Right renal cortex interstitium (tissue), 3 donors: ENCODE data around the gene FAM83G. TPM values are rescaled to one million over a fixed set of nuclear protein-coding genes. Genes with fewer than 3 reads are reported as not detected.
A peak's percentile ranks its signal among the peaks of the same experiment; 100 is the strongest.

Experiments used
- DNase-seq, 3 donors: peaks; one replicate each; pipeline ENCODE4 v3.0.0-alpha.2; 2013; ENCODE audit warnings: low read depth in 3 of 3, low spot score in 2 of 3
- polyA plus RNA-seq, 3 donors: library from polyadenylated mRNA; unstranded; fragments of 120-200 nt; gene quantifications; one replicate each; pipeline ENCODE4 v1.2.1, GENCODE V29; 2013; ENCODE audit not compliant: insufficient read length in 3 of 3

Gene FAM83G
- polyA plus RNA-seq, 3 donors, result 5.8 to 7.1 (median 5.9) TPM

DNA sequence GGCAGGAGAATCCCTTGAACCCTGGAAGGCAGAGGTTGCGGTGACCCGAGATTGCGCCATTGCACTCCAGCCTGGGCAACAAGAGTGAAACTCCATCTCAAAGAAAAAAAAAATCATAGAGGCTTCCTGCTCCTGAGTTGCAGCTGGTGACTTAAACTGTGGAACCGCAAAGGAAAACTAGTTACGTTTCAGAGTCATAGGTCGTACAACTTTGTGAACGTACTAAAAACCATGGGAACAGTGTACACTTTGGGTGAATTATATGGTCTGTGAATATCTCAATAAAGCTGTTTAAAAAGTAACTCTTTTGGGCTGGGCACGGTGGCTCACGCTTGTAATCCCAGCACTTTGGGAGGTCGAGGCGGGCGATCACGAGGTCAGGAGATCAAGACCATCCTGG, 29.0 kb downstream of the FAM83G start:
- DNase-seq, result no peak

DNA sequence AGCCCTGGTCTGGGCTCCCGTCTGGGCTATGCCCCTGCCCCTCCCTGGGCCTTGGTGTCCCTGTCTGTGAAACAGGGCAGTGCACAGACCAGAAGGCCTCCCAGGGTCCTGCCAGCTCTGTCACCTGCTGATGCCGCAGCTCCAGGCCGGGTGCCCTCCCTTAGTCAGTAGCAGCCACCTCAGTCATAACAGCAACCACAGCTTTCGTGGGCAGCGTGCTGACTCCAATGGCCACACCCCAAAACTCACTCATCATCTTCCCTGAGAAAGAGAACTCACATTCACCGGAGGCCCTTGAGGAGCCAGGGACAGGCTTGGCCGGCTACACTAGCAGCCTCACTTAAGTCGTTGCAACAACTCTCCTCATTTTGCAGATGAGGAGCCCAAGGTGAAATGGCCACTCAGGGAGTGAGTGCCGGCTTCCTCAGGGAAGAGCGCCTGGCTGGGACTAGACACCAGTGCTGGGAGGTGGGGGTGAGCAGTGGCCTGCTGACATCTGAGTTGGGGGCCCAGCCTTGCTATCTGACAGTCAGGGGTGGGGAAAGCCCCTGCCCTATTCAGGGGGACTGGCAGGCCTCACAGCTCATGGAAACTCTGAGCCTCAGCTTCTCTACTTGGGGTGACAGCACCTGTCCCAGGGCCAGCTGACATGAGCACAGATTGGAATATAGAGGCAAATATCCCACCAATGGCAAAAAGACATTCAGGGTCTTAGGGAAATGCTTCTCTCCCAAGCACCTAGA, 30.0 kb downstream of the FAM83G start:
- no peak for DNase-seq

DNA sequence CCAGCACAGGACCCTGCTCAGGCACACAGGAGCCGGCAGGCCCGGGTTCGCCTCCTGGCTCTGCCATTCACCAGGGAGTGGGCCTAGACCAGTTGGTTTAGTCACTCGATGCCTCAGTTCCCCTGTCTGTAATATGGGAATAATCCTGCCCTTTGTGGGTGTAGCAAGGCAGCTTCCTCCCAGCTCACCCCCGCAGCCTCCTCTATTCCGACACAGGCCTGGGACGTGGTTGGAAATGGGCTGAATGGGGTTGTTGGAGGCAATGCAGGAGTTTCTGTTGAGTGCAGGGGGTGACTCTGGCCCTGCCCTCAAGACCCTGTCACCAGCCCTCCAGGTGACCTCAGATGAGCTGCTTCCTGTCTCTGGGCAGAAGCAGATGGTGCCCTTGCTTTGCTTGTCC, 32.8 kb downstream of the FAM83G start:
- no peak for DNase-seq

DNA sequence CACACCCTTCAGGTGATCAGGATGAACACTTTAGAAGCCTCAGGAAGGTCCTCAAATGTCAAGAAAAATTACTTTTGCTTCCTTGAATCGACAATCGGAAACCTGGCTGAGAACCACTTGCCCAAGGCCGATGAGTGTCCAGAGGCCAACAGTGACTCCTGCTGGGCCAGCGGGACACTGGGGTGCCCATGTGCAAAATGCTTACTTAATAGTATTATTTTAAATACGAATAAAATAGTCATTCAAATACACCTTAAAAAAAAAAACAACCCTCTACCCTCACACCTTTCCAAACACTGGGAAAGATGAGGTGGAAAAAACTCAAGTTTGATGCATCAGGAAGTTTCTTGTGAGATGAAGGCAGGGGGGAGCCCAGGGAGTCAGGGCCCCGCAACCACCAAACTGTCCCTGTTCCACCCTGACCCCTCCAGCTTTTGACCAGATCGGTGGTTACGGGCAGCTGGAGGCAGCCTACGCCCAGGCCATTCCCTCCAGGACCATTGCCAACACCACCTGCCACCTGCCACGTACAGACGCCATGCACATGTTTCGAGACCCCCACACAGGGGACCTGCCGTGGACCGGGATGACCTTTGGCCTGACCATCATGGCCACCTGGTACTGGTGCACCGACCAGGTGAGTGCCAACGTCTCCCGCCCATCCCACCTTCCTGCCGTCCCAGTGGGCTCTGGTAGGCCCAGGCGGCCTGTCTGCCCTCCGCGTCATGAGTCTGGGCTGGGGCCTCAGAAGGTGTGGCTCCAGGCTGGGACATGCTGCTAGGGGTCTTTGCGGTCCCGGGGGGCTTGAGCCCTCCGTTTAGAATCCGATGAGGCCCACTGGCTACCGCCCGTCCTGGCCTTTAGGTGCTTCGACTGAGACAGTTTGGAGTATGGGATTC, 33.7 kb downstream of the FAM83G start:
- no peak for DNase-seq

DNA sequence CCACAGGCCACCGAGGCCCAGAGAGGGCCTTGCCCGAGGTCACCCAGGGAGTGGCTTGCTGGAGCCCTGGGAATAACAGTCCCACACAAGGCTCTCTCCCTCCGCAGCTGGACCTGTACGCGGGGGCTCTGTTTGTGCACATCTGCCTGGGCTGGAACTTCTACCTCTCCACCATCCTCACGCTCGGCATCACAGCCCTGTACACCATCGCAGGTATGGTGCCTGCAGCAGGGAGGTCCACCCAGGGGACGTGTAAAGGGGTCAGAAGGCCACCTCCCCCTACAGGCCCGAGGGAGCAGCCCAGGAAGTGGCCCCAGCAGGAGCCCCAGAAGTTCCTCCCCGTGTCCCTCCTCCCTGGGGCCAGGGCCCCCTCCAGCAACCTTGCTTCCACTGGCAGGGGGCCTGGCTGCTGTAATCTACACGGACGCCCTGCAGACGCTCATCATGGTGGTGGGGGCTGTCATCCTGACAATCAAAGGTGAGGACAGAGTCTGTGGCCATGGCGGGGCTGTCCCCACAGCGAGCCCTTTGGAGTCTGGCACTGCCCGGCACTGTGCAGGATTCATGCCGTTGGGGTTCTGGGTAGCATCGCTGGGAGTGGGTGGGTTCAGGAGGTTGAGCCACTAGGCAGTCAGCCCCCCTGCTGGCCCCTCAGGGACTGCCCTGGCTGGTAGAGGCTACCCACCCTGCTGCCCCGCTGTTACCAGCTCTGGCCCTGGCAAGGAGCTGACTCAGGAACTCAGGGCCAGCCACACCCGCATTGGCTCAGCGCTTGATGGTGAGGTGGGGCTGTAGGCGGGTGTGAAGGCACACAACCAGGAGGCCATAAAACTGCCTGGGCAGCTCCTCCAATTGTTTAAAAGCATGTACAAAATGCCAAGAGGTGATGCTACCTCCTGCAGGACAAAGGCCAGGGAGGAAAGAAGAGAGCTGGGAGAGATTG, 35.3 kb downstream of the FAM83G start:
- no peak for DNase-seq

DNA sequence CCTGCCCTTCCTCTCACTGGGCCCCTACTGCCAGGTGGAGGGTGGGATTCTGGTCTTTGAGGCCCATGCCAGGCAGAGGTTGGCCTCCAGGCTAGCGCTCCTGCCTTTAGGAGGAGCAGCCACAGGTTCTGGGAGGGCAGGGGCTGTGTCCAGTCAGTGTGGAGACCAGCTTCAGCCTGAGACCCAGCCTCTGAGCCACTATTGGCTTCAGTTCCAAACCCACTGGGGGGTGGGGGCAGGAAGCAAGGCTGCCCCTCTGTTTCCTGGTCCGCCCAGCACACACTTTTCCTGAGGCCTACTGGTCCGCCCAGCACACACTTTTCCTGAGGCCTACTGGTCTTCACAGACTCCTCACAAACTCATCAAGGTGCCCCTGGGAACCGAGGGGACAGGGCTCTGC, 36.2 kb downstream of the FAM83G start:
- no peak for DNase-seq

DNA sequence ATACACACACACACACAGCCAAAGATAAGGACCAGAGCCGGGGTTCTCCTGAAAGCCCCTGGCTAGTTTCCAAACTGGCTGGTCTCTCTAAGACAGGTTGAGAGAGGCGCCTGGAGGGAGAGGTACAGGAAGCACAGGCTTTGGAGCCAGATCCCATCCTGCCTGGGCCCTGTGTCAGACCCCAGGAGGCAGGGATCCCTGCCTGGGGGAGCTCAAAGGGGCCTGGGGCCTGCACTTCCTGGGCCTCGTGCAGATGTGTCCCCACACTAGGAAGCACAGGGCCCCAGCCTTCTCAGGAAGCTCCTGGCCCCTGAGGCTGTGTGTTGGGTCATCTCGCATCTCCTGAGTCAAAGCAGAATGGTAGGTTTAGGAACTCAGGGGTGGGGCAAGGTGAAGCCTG, 36.6 kb downstream of the FAM83G start:
- no peak for DNase-seq

DNA sequence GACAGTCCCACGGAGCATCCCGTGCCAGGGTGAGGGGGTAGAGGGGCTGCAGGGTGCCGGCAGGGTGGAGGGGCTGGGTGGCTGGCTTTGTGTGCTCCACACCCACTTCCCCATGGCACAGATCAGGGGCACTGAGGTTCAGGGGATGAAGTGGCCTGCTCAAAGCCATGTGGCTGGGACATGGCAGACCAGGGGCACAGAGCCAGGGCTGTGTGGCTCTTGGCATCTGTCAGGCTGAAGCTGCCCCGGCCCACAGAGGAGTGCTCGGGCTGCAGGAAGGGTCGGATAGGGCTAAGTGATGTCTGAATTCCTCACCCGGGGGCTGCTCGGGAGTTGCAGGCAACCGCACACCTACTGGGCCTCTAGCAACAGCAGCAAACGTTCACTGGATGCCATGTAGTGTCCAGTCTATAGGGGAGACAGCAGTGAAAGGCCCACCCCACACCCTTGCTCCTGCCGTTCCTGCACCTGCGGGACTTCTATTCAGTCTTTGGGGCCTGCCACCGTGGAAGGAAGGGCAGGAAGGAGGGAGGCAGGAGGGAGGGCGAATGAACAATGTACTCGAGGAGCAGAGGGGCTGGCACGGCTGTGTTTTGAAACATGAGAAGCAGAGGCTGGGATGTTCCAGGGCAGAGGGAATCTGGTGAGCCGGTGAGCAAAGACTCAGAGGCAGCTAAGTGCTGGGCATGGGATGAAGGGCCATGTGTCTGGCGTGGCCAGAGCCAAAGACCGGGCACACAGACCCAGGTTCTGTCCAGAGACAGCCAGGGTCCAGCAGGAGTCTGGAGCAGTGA, 37.5 kb downstream of the FAM83G start:
- DNase-seq, result peak in 1 of 3 donors; percentile 55

DNA sequence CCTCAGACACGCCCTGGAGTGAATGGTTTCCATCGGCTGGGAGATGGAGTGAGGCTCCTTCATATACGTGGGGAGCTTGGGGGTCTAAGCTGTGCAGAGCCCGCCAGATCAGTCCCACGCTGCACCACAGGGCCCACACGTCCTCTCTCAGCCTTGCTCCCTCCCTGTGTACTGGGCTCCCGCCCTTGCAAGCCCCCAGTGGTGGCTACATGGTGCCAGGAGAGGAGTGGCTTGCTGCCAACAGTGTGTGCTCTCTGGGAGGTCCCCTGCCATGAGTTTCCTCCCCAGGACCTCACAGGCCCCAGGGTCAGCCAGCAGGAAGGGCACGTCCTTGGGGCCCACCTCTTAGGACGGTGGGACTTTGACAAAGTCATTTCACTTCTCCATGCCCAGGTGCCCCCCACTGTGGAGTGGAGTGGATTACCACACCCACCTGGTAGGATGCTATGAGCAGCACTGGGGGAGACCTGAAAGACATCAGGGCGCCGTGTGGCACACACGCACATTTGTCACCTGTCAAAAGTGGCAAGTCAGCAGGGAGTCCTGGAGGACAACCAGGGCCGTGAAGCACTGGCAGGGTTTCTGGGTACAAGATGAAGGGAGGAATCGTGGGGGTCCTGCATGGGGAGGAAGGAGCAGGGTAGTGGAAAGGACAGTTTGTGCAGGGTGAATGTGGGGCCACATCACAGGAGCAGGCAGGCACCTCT, 38.9 kb downstream of the FAM83G start:
- DNase-seq, result no peak

DNA sequence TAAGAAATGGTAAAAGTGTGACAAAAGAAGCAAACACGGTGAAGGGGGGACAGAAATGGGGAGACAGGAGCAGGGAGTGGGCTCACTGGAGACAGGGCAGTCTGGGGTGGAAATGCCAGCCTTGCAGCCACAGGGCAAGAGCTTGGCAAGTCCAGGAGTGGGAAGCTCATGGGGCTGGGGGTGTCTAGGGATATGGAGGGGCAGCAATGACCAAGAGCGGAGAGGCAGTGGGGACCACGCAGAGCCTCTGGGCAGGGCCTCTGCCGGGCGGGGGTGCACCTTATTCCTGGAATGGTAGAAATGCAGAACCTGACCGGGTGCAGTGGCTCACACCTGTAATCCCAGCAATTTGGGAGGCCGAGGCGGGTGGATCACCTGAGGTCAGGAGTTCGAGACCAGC, 40.0 kb downstream of the FAM83G start:
- DNase-seq, result no peak

DNA sequence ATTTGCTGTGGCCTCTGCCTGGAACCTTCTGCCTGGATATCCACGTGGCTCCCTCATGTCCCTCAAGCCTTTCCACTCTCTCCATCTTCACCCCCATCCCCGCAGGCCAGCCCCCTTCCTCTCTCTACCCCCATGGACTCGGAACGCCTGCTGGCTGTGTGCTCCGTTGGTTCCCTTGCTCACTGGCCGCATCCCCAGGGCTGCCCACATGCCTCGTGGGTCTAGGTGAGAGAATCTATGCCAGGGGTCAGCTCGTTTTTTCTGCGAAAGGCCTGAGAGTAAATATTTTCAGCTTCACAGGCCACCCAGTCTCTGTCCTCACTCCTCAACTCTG, 40.6 kb downstream of the FAM83G start:
- no peak for DNase-seq

DNA sequence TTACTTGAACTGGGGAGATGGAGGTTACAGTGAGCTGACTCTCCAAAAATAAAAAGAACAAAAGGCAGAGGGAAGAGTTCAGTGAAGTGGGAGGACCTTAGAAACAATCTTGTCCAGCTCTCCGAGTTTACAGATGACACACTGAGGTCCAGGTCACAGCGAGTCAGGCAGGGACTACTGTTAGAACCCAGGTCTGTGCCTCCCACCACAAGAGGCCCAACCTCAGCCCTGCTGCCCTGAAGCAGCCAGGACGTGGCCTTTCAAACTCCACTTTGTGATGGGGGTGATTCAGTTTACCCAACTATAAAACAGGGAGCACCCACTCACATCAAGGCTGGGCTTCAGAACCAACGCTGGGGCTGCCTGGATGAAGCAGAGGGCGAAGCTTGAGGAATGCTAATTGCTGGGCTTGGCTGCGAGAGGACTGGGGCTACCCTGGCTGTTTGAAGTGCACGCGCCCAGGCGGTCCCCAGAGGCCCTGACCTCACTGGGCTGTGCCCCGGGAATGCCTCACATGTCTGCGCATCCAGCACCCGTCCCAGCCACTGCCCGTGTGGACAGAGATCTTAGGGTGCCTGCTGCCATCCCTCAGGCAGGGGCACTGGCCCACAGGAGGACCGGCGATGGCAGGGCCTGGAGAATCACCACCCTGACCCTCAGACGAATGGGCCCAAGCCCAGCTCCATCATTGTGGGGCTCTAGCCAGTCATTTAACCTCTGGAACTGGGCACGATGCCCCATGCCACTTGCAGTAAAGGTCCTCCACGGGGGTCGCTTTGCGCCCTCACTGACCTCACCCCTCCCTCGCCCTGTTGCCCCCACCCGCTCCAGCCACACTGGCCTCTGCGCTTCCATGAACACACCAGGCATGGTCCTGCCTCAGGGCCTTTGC, 41.2 kb downstream of the FAM83G start:
- no peak for DNase-seq

DNA sequence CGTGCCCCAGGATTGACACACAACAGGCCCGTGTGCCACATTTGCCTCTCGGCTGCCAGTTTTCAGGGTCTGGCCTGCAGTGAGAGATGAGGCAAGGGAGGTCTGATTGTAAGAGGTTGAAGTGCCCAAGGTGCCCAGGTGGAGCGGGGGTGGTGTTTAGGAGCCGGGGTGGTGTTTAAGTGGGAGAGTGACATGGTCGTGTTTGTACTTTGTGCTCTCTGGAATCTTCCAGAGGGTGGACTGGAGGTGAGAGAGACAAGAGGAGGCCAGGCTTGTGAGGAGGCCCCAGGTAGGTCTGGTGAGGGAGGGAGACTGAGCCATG, 42.1 kb downstream of the FAM83G start:
- no peak for DNase-seq

DNA sequence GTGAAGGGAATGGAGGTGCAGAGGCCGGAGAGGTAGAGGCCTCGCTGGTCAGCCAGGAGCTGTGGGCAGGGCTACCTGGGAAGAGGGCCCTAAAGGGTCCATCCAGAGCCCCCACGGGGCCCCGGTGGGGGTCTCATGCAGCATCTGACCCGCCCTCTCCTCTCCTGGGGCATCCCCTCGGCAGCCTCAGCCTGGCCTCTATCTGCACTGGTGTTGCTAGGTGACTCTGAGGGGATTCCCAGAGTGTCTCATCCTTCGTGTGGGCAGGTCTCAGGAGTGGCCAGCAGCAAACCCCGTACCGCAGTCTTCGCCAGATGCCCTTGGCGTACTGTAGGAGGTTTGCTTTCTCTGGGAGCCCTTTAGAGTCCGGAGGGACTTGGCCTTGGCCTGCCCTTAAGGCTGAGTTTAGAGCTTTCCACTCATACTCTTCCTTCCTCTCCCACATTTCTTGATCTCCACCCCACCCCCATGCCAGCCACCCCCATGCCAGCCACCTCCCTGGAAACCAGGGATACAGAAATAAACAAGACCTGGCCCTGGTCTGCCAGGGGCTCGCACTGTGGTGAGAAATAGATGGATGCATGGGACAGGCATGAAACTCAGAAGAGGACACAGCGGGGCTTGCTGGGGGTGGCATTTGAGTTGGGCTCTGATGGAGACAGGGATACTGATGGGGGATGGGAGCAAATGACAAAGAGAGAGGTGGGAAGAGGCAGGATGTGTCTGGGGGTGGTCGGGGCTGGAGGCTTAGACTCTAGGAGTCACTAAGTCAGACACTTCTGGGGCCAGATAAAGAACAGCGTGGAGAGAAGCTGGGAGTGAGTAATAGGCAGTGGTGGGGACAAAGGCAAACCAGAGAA, 42.7 kb downstream of the FAM83G start:
- DNase-seq, result no peak

DNA sequence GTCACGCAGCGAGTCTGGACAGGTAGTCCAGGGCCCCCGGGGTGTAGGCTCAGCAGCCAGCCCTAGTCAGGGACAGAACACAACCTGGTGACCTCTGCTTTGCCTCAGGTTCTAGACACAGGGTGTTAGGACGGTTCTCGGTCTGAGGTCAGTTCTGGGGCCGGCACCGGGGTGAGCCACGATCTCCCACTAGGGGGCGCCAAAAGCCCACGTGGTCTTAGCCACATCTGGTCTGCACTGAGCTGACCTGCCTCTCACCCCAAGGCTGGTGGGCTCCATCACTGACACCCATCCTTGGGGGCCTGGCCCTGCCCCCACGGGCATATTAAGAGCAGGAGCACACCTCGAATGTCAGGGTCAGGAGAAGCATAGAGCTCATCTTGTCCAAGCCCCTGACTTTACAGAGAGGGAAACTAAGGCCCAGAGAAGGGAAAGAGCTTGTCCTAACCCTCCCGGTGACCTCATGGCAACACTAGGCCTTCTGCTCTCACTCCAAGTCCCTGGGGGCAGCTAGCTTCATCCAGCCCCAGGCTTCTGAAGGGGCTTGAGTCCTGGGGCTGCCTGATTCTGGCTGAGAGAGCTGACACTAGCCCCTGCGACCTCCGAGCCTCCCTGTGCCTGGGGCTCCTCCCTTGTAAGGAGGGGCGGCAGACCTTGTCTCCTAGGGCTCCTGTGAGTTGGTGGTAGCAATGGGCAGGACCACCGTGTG, 43.6 kb downstream of the FAM83G start:
- DNase-seq, result no peak

DNA sequence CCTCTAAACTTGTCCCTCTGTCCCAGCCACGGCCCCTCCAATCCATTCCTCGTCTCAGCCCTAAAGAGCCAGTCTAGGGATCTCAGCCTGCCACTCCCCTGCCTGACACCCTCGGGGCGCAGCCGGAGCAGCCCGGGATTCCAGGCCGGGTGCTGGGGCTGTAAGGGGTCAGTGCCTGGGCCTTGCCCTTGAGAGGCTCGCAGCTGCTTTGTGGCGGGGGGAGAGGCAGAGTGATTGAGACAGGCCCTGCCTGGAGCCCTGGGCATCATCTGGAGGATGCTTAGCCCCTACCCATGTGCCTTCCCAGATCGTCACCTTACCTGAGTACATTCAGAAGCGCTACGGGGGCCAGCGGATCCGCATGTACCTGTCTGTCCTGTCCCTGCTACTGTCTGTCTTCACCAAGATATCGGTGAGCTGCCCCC, 44.3 kb downstream of the FAM83G start:
- DNase-seq, result no peak

DNA sequence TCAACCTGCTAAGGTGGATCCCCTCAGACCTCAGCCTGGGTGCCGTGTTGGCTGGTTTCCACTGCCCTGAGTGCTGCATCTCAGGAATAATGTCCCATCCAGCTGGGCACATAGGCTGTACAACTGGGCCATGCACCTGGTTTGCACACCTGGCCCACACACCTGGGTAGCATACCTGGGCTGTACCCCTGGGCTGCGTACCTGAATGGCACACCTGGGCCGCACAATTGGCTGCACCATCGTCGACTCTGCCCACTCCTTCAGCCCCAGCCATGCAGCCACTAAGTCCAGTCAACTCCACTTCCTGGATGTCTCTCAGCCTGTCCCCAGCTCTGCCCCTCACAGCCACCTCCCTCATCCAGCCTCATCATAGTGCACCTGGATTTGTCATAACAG, 44.7 kb downstream of the FAM83G start:
- DNase-seq, result no peak
